ENCODE results near the gene DLG5.

GRCh38 chr10:77844177-77844576 is 82.4 kb downstream of the DLG5 start:
- TF ChIP-seq TCF12 (IDR thresholded peaks at IDR 0.05) (no peak), CTCF (IDR thresholded peaks at IDR 0.05) (no peak), EZH2phosphoT487 (IDR thresholded peaks at IDR 0.05; ENCODE audit: borderline replicate concordance, low read depth) (no peak), YY1 (IDR thresholded peaks at IDR 0.05; ENCODE audit: low read depth) (no peak), RXRA (IDR thresholded peaks at IDR 0.05; ENCODE audit: borderline replicate concordance, low read depth) (no peak), POLR2AphosphoS5 (IDR thresholded peaks at IDR 0.05; ENCODE audit: low read depth, low read length) (no peak), TAF1 (IDR thresholded peaks at IDR 0.05; ENCODE audit: borderline replicate concordance, low read depth, low read length) (no peak), SMC3 (IDR thresholded peaks at IDR 0.05; ENCODE audit: low read depth, low read length) (no peak)
